NCI-H146 treated with DMSO at 0.1 percent for 48 hours (cell line): Measurements from ENCODE around the gene PRKAG2.

ENCODE experiments used
- DNase-seq: peaks from one replicate; lab custom pipeline; 2025; ENCODE audit not compliant: unreplicated experiment; lab: John Stamatoyannopoulos, UW

PRKAG2 gene

GRCh38 chr7:151570366-151570915, 306.5 kb downstream of the PRKAG2 start:
- no peak for DNase-seq

GRCh38 chr7:151568956-151569940, 307.7 kb downstream of the PRKAG2 start:
- DNase-seq: no peak

- no peak for DNase-seq
Measured at GRCh38 chr7:151566897-151567320, 310.0 kb downstream of the PRKAG2 start.

GRCh38 chr7:151565541-151565940, 311.4 kb downstream of the PRKAG2 start:
- DNase-seq: no peak

- DNase-seq: no peak
Measured at GRCh38 chr7:151560243-151560642, 316.7 kb downstream of the PRKAG2 start.

GRCh38 chr7:151559557-151560183, 317.2 kb downstream of the PRKAG2 start:
- no peak for DNase-seq

- no peak for DNase-seq
Measured at GRCh38 chr7:151558575-151558974, 318.3 kb downstream of the PRKAG2 start.

GRCh38 chr7:151556592-151556991, 320.3 kb downstream of the PRKAG2 start:
- no peak for DNase-seq

GRCh38 chr7:151553356-151553755, 323.6 kb downstream of the PRKAG2 start:
- DNase-seq: no peak

- no peak for DNase-seq
Measured at GRCh38 chr7:151552352-151553028, 324.4 kb downstream of the PRKAG2 start.

GRCh38 chr7:151551820-151552219, 325.1 kb downstream of the PRKAG2 start:
- no peak for DNase-seq

- no peak for DNase-seq
Measured at GRCh38 chr7:151550656-151551286, 326.1 kb downstream of the PRKAG2 start.

GRCh38 chr7:151549644-151550043, 327.3 kb downstream of the PRKAG2 start:
- DNase-seq: no peak

- no peak for DNase-seq
Measured at GRCh38 chr7:151549083-151549482, 327.8 kb downstream of the PRKAG2 start.

GRCh38 chr7:151544183-151544582, 332.7 kb downstream of the PRKAG2 start:
- no peak for DNase-seq

GRCh38 chr7:151542606-151543130, 334.2 kb downstream of the PRKAG2 start:
- no peak for DNase-seq

GRCh38 chr7:151541709-151542499, 335.0 kb downstream of the PRKAG2 start:
- DNase-seq: no peak

GRCh38 chr7:151540146-151540545, 336.8 kb downstream of the PRKAG2 start:
- no peak for DNase-seq

GRCh38 chr7:151539088-151539671, 337.7 kb downstream of the PRKAG2 start:
- peak; percentile 69 for DNase-seq
